Testis (tissue), 3 donors: Measurements from ENCODE around the gene FBXL13. TPM values are rescaled to one million over a fixed set of nuclear protein-coding genes. Genes with fewer than 3 reads are reported as not detected.

Experiments
- DNase-seq: peaks from one replicate; pipeline ENCODE4 v3.0.0-alpha.2; 2019
- H3K27ac ChIP-seq, 2 donors: fragments of 200-600 bp; sonication (generic); one replicate each; pipeline ENCODE4 v1.5.1; 2019
- H3K27me3 ChIP-seq: fragments of 200-600 bp; sonication (generic); one replicate; pipeline ENCODE4 v1.5.1; 2019
- H3K36me3 ChIP-seq: fragments of 200-600 bp; sonication (generic); one replicate; pipeline ENCODE4 v1.5.1; 2017; ENCODE audit warnings: low read depth; ENCODE audit errors: missing control alignments
- H3K4me1 ChIP-seq: fragments of 200-600 bp; sonication (generic); one replicate; pipeline ENCODE4 v1.5.1; 2019
- H3K4me3 ChIP-seq, 2 donors: fragments of 200-600 bp; sonication (generic); one replicate each; pipeline ENCODE4 v1.5.1; 2017 to 2019
- H3K9me3 ChIP-seq: fragments of 200-600 bp; sonication (generic); one replicate; pipeline ENCODE4 v1.5.1; 2017
- POLR2A ChIP-seq: fragments of 450-650 bp; IDR thresholded peaks from one replicate; pipeline ENCODE4 v1.6.1; 2017; ENCODE audit warnings: antibody characterized with exemption, mild to moderate bottlenecking, moderate library complexity
- WGBS, 2 donors: methylation state at CpG; one replicate each; pipeline ENCODE4 v1.1.5; 2018; 5-methylcytosine and 5-hydroxymethylcytosine counted together
- intact Hi-C: fragments of 100-400 bp; cut with DNase I; formaldehyde crosslinking; loops from one replicate; pipeline ENCODE4 v1.15.1; 2023; ENCODE audit warnings: low total_unique reads
- polyA plus RNA-seq: library from polyadenylated mRNA; stranded (reverse); fragments of 350-450 nt; fragmentation: Illumina TruSeq; extraction: RNeasy Lipid Tissue Mini Kit (QIAGEN cat#74804); gene quantifications from one replicate; pipeline ENCODE4 v1.2.3, GENCODE V29; 2014; ENCODE audit warnings: low read depth, low replicate concordance; ENCODE audit not compliant: insufficient read depth
- total RNA-seq, 2 donors: library from RNA; depleted of rRNA; stranded (reverse); fragments of >200 nt; gene quantifications; one replicate each; pipeline ENCODE4 v1.2.3, GENCODE V29; 2016
- TF ChIP-seq, protein P1 (sequence below), 3 experiments: fragments of 450-650 bp in 2 of 3; fragments of 200-600 bp in 1 of 3; sonication (generic) in 1 of 3; IDR thresholded peaks; one replicate each; pipeline ENCODE4 v1.5.1; 2016 to 2019; ENCODE audit warnings: antibody characterized with exemption in 3 of 3, mild to moderate bottlenecking in 2 of 3, moderate library complexity in 1 of 3

Gene FBXL13
- total and polyA plus RNA-seq, 3 donors from 2014 or later = 21.1 to 38.8 (median 28.6) TPM

DNA sequence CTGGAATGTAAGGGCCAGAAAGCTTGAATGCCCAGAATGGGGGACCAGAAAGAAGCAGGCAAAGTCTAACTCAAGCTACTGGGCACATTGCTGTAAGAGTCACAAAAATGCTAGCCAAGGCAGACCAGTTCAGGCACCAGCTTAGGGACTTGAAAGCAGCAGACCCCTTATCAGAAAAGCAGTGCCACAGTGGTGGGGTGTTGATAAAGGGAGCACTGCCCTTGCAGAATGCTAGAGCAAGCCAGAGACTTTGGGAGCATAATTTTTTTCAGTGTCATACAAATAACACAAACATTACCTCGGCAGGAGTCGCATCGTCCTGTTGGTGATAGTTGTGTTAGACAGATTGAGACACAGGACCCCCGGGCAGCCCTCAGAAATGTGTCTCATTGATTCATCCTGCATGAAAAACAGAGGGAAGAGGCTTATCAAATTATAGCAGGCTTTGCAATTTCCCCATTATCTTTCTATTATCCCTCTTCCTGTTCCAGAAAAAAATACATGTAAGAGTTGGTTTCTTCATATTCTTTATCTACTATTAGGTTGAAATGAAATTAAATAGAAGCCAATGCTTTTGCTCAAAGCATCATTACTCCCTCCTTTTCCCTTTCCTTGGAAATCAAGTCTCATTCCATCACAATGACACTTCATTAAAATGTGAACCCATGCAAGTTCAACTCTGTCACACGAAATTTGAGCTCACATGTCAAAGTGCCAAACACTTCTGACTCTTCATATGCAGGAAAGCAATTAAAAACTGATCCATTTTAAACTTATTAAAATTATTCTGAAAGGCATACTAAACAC is 148.4 kb downstream of the FBXL13 start:
- no peak overlapping the region for H3K4me3 ChIP-seq
- H3K27me3 ChIP-seq = no peaks in the 10 kb centered on the region
- no peaks in the 10 kb centered on the region for H3K36me3 ChIP-seq
- intact Hi-C loops = no loop called here
- H3K4me1 ChIP-seq = no peaks in the 10 kb centered on the region
- TF ChIP-seq POLR2A = no peak
- 65 to 67% methylated on average over 5 of the region's 5 CpGs for WGBS, 2 donors
- no peak overlapping the region for H3K27ac ChIP-seq
- no peak for DNase-seq
- no peaks in the 10 kb centered on the region for H3K9me3 ChIP-seq

DNA sequence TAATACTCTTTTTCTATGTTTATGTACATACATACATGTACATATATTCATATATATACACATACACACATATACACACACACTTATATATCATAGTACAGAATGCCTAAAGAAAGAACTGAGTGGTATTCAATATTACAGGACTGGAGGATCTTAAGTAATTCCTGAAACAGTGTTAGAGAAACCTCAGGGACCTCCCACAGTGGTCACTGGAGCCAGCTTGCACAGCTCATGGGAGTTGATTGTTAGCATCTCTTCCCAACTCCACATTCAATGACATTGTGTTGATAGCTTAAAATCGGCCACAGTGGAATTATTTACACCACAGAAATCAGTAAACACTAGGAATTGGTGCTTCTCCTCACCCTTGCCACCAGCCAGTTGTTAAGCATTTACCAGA is 155.8 kb downstream of the FBXL13 start:
- no peaks in the 10 kb centered on the region for H3K36me3 ChIP-seq
- H3K9me3 ChIP-seq = no peaks in the 10 kb centered on the region
- TF ChIP-seq, protein P1, sequence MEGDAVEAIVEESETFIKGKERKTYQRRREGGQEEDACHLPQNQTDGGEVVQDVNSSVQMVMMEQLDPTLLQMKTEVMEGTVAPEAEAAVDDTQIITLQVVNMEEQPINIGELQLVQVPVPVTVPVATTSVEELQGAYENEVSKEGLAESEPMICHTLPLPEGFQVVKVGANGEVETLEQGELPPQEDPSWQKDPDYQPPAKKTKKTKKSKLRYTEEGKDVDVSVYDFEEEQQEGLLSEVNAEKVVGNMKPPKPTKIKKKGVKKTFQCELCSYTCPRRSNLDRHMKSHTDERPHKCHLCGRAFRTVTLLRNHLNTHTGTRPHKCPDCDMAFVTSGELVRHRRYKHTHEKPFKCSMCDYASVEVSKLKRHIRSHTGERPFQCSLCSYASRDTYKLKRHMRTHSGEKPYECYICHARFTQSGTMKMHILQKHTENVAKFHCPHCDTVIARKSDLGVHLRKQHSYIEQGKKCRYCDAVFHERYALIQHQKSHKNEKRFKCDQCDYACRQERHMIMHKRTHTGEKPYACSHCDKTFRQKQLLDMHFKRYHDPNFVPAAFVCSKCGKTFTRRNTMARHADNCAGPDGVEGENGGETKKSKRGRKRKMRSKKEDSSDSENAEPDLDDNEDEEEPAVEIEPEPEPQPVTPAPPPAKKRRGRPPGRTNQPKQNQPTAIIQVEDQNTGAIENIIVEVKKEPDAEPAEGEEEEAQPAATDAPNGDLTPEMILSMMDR (IDR thresholded peaks at IDR 0.05) = no peak
- no peak for TF ChIP-seq POLR2A
- H3K4me1 ChIP-seq = no peaks in the 10 kb centered on the region
- H3K4me3 ChIP-seq = no peak overlapping the region
- intact Hi-C loops = no loop called here
- DNase-seq = no peak
- H3K27me3 ChIP-seq = no peaks in the 10 kb centered on the region
- H3K27ac ChIP-seq = peak overlapping the region in 1 of 2 donors; percentile 6
- 36% methylated on average over 1 of the region's 1 CpG for WGBS, 2 donors

DNA sequence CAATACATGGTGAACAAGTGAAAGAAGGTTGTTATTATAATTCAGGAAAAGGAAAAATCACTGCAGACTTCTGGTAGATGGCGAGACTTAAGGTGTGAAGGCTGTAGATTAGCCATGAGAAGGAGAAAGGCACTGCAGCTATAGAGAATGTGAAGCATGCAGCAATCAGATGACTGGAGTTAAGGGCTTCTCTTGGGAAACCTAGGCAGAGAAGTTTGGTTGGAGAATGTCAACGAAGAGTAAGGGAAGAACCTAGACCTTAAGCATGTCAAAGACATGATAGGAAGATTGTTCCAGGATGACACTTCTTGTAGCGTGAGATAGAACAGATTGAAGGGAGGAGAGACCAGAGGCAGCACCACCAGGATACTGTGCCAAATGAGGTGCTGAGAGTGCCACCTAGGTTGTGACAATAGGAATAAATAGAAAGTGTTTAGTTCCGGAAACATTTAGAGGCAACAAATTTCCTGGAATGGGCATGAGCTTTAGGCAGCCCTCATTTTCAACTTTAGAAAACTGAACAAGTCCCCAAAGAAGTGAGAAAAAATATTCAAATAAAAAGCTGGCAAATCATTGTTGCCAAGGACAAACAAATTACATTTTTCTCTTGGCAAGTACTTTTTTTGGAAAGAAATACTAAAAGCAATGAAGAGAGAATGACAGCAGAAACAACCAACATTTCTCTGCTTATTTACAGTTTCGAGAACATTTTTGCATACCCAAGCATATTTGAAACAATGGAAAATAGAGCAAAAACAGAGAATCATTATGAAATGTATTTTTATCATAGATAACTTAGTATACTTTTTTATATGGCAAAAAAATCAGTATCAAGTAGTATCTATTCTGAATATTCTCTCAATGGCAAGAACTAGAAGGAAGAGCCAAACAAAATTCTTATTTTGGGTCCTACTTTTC is 156.9 kb downstream of the FBXL13 start:
- intact Hi-C loops = no loop called here
- no peak overlapping the region for H3K4me3 ChIP-seq
- TF ChIP-seq, protein P1 (IDR thresholded peaks at IDR 0.05) = no peak
- no peak for TF ChIP-seq POLR2A
- H3K27ac ChIP-seq = no peak overlapping the region
- H3K36me3 ChIP-seq = no peaks in the 10 kb centered on the region
- H3K9me3 ChIP-seq = no peaks in the 10 kb centered on the region
- no peaks in the 10 kb centered on the region for H3K27me3 ChIP-seq
- WGBS, 2 donors = 68 to 74% methylated on average over 5 of the region's 5 CpGs
- H3K4me1 ChIP-seq = no peaks in the 10 kb centered on the region
- no peak for DNase-seq

DNA sequence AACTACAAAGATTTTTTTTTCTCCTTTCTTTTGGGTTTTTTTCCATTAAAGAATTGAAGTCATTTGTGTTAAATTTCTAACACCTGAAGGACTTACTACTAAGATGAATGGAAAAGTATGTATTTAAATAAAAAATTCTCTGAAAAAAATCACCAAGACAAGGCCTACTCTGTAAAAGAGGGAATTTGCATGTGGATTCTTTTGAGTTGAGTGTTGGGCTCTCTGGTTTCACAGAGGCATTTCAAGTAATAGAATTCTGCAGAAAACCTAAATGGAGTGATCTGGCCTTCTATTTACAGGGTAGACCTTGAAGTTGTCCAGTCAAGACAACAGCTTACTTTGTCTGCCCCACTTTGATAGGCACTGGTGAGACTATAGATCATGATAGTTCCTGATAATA is 157.7 kb downstream of the FBXL13 start:
- H3K27ac ChIP-seq = no peak overlapping the region
- H3K27me3 ChIP-seq = no peaks in the 10 kb centered on the region
- H3K4me3 ChIP-seq = no peak overlapping the region
- H3K36me3 ChIP-seq = no peaks in the 10 kb centered on the region
- H3K9me3 ChIP-seq = no peaks in the 10 kb centered on the region
- H3K4me1 ChIP-seq = no peaks in the 10 kb centered on the region
- TF ChIP-seq, protein P1 (IDR thresholded peaks at IDR 0.05) = no peak
- no peak for TF ChIP-seq POLR2A
- no peak for DNase-seq
- intact Hi-C loops = no loop called here

DNA sequence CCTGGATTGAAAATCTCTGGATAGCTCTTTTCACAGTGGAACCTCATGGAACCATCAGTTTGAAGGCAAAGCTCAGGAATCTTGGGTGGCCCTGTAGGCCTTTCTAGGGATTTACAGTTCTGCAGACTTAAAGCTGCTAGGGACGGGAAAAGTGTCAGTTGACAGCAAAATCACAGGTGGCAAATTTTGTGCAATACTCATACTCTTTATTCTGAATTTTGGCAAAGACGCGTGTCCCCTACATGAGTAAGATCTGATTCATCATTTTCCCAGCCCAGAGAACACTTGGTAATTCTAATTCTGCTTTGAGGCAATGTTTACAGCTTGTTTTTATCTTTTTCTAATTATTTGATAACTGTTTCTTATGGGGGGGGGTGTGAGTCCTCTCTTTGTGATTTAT is 158.2 kb downstream of the FBXL13 start:
- Histone ChIP-seq H3K4me3 (no peak overlapping the region), H3K27me3 (no peaks in the 10 kb centered on the region), H3K9me3 (no peaks in the 10 kb centered on the region), H3K4me1 (no peaks in the 10 kb centered on the region), H3K27ac (no peak overlapping the region), H3K36me3 (no peaks in the 10 kb centered on the region)
- intact Hi-C loops = no loop called here
- no peak for DNase-seq
- TF ChIP-seq, protein P1 (IDR thresholded peaks at IDR 0.05) = no peak
- TF ChIP-seq POLR2A = no peak
- WGBS, 2 donors = 68 to 82% methylated on average over 3 of the region's 3 CpGs
